GM21529 (cell line): ENCODE measurements around the gene BTG2.

Experiments used
- ATAC-seq: cut with Tn5 transposase; IDR thresholded peaks from one replicate; pipeline ENCODE4 v1.9.1; 2021; ENCODE audit not compliant: unreplicated experiment

BTG2 gene

DNA sequence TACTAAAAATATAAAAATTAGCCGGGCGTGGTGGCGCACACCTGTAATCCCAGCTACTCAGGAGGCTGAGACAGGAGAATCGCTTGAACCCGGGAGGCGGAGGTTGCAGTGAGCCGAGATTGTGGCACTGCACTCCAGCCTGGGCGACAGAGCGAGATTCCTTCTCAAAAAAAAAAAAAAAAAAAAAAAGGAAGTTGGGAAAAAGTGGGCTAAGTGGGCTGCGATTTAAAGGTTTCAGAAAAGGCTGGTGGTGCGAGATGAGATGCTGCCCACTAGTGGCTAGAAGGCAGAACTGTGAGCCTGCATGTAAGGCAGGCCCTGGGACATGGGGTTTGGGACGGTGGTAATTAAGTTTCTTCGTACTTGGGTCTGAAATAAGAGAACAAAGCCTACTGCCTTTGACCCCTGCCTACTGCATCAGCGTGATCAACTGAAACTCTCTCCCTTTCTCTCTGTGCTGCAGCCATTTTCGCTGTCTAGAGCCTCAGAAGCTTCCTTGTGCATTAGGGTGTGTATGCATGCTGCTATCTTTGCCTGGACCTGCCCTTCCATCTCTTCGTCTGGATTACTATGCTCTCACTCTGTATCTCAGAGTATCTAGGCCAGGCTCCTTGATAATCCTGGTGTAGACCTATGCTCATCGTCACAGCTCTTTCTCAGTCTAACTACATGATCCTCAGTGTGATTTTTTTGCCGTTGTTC lies 33.2 kb downstream of the BTG2 start:
- no peak for ATAC-seq

GRCh38 chr1:203340112-203340790 lies 34.9 kb downstream of the BTG2 start:
- no peak for ATAC-seq

DNA sequence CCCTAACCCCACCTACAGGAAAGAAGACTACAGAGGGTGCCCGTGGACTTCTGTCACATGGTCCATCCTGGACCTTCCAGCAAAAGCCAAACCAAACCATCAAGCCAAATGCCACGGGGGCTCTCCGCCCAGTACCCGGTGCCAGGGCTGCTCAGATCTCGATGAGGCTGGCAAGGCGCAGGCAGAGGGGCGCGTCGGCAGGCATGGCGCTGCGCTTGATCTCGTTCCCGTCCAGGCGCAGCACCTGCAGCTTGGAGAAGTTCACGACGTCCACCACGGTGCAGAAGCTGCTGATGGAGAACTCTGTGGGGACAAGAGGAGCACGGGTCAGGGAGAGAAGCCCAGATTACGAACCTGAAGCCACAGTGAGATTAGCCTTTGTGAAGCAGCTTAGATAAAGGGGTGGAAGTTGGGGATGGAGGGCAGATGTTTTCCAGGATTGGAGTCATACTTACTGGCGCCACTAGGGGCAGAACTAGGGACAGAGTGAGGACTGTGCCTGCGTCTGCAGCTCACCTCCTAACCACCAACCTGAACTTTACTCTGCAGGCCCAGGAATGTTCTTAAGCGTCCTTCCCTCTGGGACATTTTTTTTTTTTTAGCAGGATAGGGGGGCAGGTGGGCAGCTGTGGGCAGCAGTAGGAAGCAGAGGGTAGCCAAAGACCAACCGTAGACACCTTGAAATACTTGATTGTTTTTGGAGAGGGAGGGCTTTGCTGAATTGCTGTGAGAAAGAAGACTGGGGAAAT lies 37.0 kb downstream of the BTG2 start:
- ATAC-seq = no peak

- ATAC-seq = no peak
Measured at GRCh38 chr1:203343956-203344754, 38.8 kb downstream of the BTG2 start.

- ATAC-seq = no peak
Measured at GRCh38 chr1:203346060-203346768, 40.9 kb downstream of the BTG2 start.

DNA sequence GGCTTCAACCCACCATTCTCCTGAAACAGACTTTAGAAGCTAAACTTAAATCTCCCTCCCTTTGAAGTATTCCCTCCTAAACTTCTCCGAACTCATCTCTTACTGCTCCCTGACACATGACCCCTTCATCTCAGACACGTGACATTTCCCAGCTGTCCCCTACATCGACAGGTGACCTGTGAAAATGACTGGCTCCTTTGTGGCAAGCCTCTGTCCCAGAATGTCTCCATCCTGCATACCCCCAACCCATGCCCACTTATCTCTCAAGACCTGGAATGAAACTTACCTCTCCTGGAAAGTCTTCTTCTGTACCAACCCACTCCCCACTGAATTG lies 41.4 kb downstream of the BTG2 start:
- ATAC-seq = no peak

- ATAC-seq = no peak
Measured at GRCh38 chr1:203349166-203349565, 43.8 kb downstream of the BTG2 start.

- no peak for ATAC-seq
Measured at GRCh38 chr1:203349773-203350524, 44.6 kb downstream of the BTG2 start.

- no peak for ATAC-seq
Measured at GRCh38 chr1:203351037-203351625, 45.8 kb downstream of the BTG2 start, which contains the start of gene FMOD. Gene FMOD (minus strand): TSS chr1:203351122. CDS start chr1:203348270, 2,852 bp downstream.

DNA sequence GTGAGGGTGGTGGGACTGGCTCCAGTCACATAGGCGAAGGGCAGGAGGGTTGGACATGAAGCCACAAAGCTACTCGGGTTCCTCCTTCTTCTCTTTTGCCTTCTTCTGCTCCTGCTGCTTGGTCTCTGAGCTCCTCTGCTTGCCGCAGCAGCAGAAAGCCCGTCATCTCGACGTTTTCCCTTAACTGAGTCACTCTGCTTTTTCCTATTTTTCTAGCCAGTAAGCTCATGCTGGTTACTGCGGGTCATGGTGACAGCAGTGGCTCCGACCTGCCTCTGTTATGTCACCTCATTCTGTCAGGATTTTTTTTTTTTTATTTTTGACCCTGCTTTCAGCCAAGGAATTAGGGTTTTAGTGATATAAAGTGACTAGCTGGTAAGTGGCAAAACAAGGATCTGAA lies 48.2 kb downstream of the BTG2 start:
- no peak for ATAC-seq

DNA sequence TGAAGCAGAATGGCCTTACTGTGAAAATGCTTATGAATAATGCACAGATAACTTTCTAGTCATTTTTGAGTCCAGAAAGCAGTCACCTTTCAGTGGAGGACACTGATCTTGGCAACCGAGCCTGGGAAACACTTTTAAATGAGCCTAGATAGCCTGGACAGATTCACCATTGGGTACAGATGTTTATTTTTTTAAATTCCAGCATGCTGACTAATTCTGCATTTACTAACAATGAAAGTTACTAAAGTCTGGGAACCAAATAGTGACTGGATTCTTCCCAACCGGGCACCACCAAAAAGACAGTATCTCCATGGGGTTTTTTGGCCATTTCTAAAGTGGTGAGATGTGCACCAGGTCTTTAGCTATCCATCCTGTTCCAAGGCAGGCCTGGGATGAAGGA lies 48.9 kb downstream of the BTG2 start:
- no peak for ATAC-seq

- ATAC-seq = no peak
Measured at GRCh38 chr1:203359010-203359571, 53.8 kb downstream of the BTG2 start.
